Natural killer cell (primary cell): ENCODE data around the gene OSTC. TPM values are rescaled to one million over a fixed set of nuclear protein-coding genes. Genes with fewer than 3 reads are reported as not detected.
A peak's percentile ranks its signal among the peaks of the same experiment; 100 is the strongest.

ENCODE experiments used
- ATAC-seq, 3 donors: fragments of 150-1000 bp in 2 of 3; fragments of 200-7000 bp in 1 of 3; cut with Tn5 transposase; 1 replicate in 1 of 3; 2 replicates in 2 of 3; pipeline ENCODE4 v1.10.0; 2021; ENCODE audit warnings: mild to moderate bottlenecking in 2 of 3, moderate library complexity in 2 of 3
- DNase-seq, 2 donors: peaks; one replicate each; pipeline versions ENCODE4 v3.0.0 to v3.0.0-alpha.2; 2013 to 2021; ENCODE audit warnings: mixed read lengths in 1 of 2
- H3K27ac ChIP-seq: one replicate; pipeline ENCODE4 v1.5.1; 2013; ENCODE audit warnings: mild to moderate bottlenecking, low read length
- H3K27me3 ChIP-seq: one replicate; pipeline ENCODE4 v1.6.1; 2013; ENCODE audit warnings: low read length; ENCODE audit not compliant: control insufficient read depth, insufficient read depth
- H3K36me3 ChIP-seq: one replicate; pipeline ENCODE4 v1.6.1; 2013; ENCODE audit warnings: low read length; ENCODE audit not compliant: control insufficient read depth, insufficient read depth
- H3K4me1 ChIP-seq: one replicate; pipeline ENCODE4 v1.6.1; 2013; ENCODE audit warnings: low read length; ENCODE audit not compliant: control insufficient read depth, insufficient read depth
- H3K4me3 ChIP-seq: one replicate; pipeline ENCODE4 v1.5.1; 2013; ENCODE audit warnings: low read length
- H3K9me3 ChIP-seq: one replicate; pipeline ENCODE4 v1.6.1; 2013; ENCODE audit warnings: low read length; ENCODE audit not compliant: control insufficient read depth, insufficient read depth
- H3K27ac Mint-ChIP-seq, 2 donors: one replicate each; pipeline ENCODE4 v1.8.0; 2022; ENCODE audit warnings: mild to moderate bottlenecking in 2 of 2, mixed read lengths in 2 of 2, moderate library complexity in 1 of 2
- H3K27me3 Mint-ChIP-seq, 2 donors: one replicate each; pipeline ENCODE4 v1.8.0; 2022; ENCODE audit warnings: low read depth in 2 of 2, mixed read lengths in 2 of 2
- H3K36me3 Mint-ChIP-seq: one replicate; pipeline ENCODE4 v1.8.0; 2022; ENCODE audit warnings: mixed read lengths
- H3K4me1 Mint-ChIP-seq, 2 donors: one replicate each; pipeline ENCODE4 v1.8.0; 2022; ENCODE audit warnings: mixed read lengths in 2 of 2
- H3K4me3 Mint-ChIP-seq: one replicate; pipeline ENCODE4 v1.8.0; 2022; ENCODE audit warnings: mild to moderate bottlenecking, moderate library complexity, mixed read lengths
- H3K9me3 Mint-ChIP-seq, 2 donors: one replicate each; pipeline ENCODE4 v1.8.0; 2022; ENCODE audit warnings: mixed read lengths in 2 of 2
- WGBS: methylation state at CpG from one replicate; pipeline ENCODE4 v1.1.7; 2013; ENCODE audit warnings: missing lambda C conversion rate; ENCODE audit not compliant: insufficient coverage; 5-methylcytosine and 5-hydroxymethylcytosine counted together
- intact Hi-C: fragments of 100-400 bp; cut with micrococcal nuclease; formaldehyde crosslinking; loops from one replicate; pipeline ENCODE4 v1.14.2; 2022
- total RNA-seq, 4 donors: library from RNA; stranded (reverse); fragments of 120-200 nt in 1 of 4; gene quantifications; one replicate each; pipeline versions ENCODE4 v1.2.3 to v1.2.4, GENCODE V29; 2013 to 2022
- TF ChIP-seq, protein P1 (sequence below): fragments of 200-600 bp; IDR thresholded peaks from one replicate; pipeline ENCODE4 v1.8.0; 2022; ENCODE audit warnings: antibody characterized with exemption

The OSTC gene
- total RNA-seq, 3 donors from 2014 or later (not counting 1 experiment from before 2014, with no cell fraction given) = 31.2 to 36.5 (median 32.2) TPM

DNA sequence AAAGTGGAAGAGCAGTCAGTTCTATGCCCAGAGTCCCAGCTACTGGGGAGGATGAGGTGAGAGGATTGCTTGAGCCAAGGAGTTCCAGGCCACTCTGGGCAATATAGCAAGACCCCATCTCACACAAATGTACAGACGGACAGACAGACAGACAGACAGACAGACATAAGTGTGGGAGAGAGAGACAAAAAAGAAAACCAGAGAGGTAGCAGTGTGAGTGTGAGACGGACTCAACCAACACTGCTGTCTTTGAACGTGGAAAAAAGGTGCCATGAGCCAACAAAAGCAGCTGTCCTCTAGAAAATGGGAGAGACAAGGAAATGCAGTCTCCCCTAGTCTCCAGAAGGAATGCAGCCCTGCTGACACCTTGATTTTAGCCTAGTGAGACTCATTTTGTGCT lies 48.2 kb upstream of the OSTC start:
- Mint-ChIP-seq H3K27me3 (no peaks in the 10 kb centered on the region), H3K9me3 (no peaks in the 10 kb centered on the region), H3K4me3 (no peak overlapping the region), H3K36me3 (no peaks in the 10 kb centered on the region), H3K4me1 (peaks cover 0 to 10% of the 10 kb centered on the region in 2 donors), H3K27ac (no peak overlapping the region)
- no peak overlapping the region for H3K4me3 ChIP-seq
- H3K9me3 ChIP-seq = no peaks in the 10 kb centered on the region
- H3K27ac ChIP-seq = no peak overlapping the region
- TF ChIP-seq, protein P1, sequence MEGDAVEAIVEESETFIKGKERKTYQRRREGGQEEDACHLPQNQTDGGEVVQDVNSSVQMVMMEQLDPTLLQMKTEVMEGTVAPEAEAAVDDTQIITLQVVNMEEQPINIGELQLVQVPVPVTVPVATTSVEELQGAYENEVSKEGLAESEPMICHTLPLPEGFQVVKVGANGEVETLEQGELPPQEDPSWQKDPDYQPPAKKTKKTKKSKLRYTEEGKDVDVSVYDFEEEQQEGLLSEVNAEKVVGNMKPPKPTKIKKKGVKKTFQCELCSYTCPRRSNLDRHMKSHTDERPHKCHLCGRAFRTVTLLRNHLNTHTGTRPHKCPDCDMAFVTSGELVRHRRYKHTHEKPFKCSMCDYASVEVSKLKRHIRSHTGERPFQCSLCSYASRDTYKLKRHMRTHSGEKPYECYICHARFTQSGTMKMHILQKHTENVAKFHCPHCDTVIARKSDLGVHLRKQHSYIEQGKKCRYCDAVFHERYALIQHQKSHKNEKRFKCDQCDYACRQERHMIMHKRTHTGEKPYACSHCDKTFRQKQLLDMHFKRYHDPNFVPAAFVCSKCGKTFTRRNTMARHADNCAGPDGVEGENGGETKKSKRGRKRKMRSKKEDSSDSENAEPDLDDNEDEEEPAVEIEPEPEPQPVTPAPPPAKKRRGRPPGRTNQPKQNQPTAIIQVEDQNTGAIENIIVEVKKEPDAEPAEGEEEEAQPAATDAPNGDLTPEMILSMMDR = no peak
- ATAC-seq (no peak), DNase-seq (no peak)
- WGBS = 83% methylated on average over 2 of the region's 3 CpGs
- H3K4me1 ChIP-seq = no peaks in the 10 kb centered on the region
- intact Hi-C loops = no loop called here
- H3K36me3 ChIP-seq = no peaks in the 10 kb centered on the region
- no peaks in the 10 kb centered on the region for H3K27me3 ChIP-seq

- Mint-ChIP-seq H3K27me3 (peaks cover 0 to 9% of the 10 kb centered on the region in 2 donors), H3K27ac (no peak overlapping the region), H3K9me3 (no peaks in the 10 kb centered on the region), H3K4me1 (no peaks in the 10 kb centered on the region), H3K4me3 (no peak overlapping the region), H3K36me3 (no peaks in the 10 kb centered on the region)
- ATAC-seq (no peak), DNase-seq (no peak)
- intact Hi-C loops = no loop called here
- TF ChIP-seq, protein P1 = no peak
- WGBS = 99% methylated on average over 3 of the region's 4 CpGs
- no peaks in the 10 kb centered on the region for H3K27me3 ChIP-seq
- no peak overlapping the region for H3K4me3 ChIP-seq
- no peak overlapping the region for H3K27ac ChIP-seq
- no peaks in the 10 kb centered on the region for H3K4me1 ChIP-seq
- no peaks in the 10 kb centered on the region for H3K36me3 ChIP-seq
- no peaks in the 10 kb centered on the region for H3K9me3 ChIP-seq
Measured at GRCh38 chr4:108607079-108607815, 43.2 kb upstream of the OSTC start.

GRCh38 chr4:108611365-108611764 lies 39.0 kb upstream of the OSTC start:
- no peak overlapping the region for H3K27ac ChIP-seq
- no peak overlapping the region for H3K4me3 Mint-ChIP-seq
- TF ChIP-seq, protein P1 = no peak
- intact Hi-C loops = no loop called here
- DNase-seq (peak in 1 of 2 donors; percentile 21), ATAC-seq (no peak)
- no peaks in the 10 kb centered on the region for H3K36me3 ChIP-seq
- H3K4me1 Mint-ChIP-seq = no peaks in the 10 kb centered on the region
- no peaks in the 10 kb centered on the region for H3K27me3 ChIP-seq
- H3K9me3 Mint-ChIP-seq = no peaks in the 10 kb centered on the region
- H3K4me1 ChIP-seq = no peaks in the 10 kb centered on the region
- no peaks in the 10 kb centered on the region for H3K36me3 Mint-ChIP-seq
- H3K4me3 ChIP-seq = no peak overlapping the region
- no peak overlapping the region for H3K27ac Mint-ChIP-seq
- H3K27me3 Mint-ChIP-seq = peaks cover 0 to 11% of the 10 kb centered on the region in 2 donors
- 91% methylated on average over 8 of the region's 10 CpGs for WGBS
- H3K9me3 ChIP-seq = no peaks in the 10 kb centered on the region

- Mint-ChIP-seq H3K4me3 (no peak overlapping the region), H3K27ac (no peak overlapping the region)
- intact Hi-C loops = no loop called here
Measured at GRCh38 chr4:108612365-108612764, 38.0 kb upstream of the OSTC start.

More at GRCh38 chr4:108612365-108612764, 38.0 kb upstream of the OSTC start:
- WGBS = 95% methylated on average over 6 of the region's 6 CpGs
- Histone ChIP-seq H3K27me3 (no peaks in the 10 kb centered on the region), H3K9me3 (no peaks in the 10 kb centered on the region), H3K27ac (no peak overlapping the region), H3K4me3 (no peak overlapping the region), H3K36me3 (no peaks in the 10 kb centered on the region), H3K4me1 (no peaks in the 10 kb centered on the region)
- ATAC-seq (no peak), DNase-seq (no peak)
- Mint-ChIP-seq H3K4me1 (no peaks in the 10 kb centered on the region), H3K27me3 (peaks cover 0 to 11% of the 10 kb centered on the region in 2 donors), H3K9me3 (no peaks in the 10 kb centered on the region), H3K36me3 (no peaks in the 10 kb centered on the region)
- TF ChIP-seq, protein P1 = no peak
